Measurements from ENCODE around the gene SMPD2.

The SMPD2 gene, protein sequence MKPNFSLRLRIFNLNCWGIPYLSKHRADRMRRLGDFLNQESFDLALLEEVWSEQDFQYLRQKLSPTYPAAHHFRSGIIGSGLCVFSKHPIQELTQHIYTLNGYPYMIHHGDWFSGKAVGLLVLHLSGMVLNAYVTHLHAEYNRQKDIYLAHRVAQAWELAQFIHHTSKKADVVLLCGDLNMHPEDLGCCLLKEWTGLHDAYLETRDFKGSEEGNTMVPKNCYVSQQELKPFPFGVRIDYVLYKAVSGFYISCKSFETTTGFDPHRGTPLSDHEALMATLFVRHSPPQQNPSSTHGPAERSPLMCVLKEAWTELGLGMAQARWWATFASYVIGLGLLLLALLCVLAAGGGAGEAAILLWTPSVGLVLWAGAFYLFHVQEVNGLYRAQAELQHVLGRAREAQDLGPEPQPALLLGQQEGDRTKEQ

GRCh38 chr6:109440331-109441068, at the start of gene SMPD2, which contains the start of gene PPIL6:
TSS of gene SMPD2 (plus strand) at chr6:109440724. CDS start at chr6:109441122, 398 bp downstream.
TSS of gene PPIL6 (minus strand) at chr6:109440628. CDS start at chr6:109440590, 38 bp downstream.
- peak; percentile 79 for DNase-seq

GRCh38 chr6:109393157-109393885, 47.2 kb upstream of the SMPD2 start:
- DNase-seq, result no peak

DNA sequence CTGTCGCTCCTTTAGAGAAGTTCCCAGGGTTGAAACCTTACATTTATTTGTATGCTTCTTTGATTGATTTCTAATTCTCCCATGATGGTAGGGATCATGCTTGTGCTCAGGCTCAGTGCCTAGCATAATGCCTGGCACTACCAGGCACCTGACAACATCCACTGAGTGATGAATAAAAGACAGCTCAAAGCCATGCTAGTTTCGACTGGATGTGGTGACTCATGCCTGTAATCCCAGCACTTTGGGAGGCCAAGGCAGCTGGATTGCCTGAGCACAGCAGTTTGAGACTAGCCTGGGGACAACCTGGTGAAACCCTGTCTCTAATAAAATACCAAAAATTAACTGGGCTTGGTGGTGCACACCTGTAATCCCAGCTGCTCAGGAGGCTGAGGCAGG, 46.6 kb upstream of the SMPD2 start:
- no peak for DNase-seq

- DNase-seq, result no peak
Measured at GRCh38 chr6:109396046-109396718, 44.3 kb upstream of the SMPD2 start.

- DNase-seq, result no peak
Measured at GRCh38 chr6:109397020-109397419, 43.5 kb upstream of the SMPD2 start.

DNA sequence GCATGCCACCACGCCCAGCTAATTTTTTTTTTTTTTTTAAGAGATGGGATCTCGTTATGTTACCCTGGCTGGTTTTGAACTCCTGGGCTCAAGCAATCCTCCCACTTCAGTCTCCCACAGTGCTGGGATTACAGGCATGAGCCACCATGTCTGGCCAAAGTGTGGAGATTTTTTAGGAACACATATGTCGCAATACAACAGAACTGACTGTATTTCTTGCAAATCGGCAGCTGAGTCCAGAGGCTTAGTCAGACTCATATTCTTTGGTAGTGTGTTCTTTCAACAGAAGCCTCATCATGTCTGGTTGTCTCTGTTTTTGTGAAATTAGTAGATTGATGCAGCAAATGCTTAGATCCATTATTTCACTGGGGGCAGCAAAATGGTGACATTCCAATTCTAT, 34.3 kb upstream of the SMPD2 start:
- DNase-seq, result no peak

DNA sequence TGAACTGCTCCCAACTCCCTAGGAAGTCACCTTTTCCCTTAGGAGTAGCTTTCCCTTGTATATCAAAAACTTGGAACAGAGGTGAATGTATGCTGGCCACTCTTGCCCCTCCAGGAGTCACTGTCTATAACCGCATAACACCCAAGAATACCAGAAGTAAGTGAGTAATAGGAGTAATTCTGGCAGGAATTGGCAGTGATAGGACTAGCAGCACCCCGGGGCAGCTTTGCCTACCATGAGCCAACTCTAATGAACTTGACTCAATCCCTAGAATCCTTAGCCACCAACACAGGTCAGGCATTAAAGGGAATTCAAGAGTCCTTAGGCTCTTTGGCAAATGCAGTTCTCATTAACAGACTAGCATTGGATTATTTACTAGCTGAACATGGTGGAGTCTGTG, 29.5 kb upstream of the SMPD2 start:
- DNase-seq, result no peak

DNA sequence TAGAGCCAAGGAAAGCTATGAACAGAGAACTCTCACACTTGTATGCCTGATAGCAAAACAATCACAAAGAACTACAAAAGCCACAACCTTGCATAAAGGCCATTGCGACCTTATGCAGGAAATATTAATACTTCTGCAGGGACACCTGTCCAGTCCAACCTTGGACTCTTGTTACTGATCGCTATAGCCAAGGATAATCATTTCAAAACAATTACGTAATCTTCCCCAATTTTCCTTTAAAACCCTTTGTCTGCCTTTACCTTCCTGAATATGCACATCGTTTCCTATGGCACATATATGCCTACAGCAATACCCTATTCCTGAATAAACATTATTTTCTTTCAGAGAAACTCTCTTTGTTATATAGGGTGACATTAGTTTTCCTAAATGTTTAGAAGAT, 22.9 kb upstream of the SMPD2 start:
- DNase-seq, result no peak

GRCh38 chr6:109420751-109421150, 19.8 kb upstream of the SMPD2 start:
- DNase-seq, result no peak

GRCh38 chr6:109421184-109421583, 19.3 kb upstream of the SMPD2 start:
- DNase-seq, result no peak

- no peak for DNase-seq
Measured at GRCh38 chr6:109424946-109425345, 15.6 kb upstream of the SMPD2 start.

DNA sequence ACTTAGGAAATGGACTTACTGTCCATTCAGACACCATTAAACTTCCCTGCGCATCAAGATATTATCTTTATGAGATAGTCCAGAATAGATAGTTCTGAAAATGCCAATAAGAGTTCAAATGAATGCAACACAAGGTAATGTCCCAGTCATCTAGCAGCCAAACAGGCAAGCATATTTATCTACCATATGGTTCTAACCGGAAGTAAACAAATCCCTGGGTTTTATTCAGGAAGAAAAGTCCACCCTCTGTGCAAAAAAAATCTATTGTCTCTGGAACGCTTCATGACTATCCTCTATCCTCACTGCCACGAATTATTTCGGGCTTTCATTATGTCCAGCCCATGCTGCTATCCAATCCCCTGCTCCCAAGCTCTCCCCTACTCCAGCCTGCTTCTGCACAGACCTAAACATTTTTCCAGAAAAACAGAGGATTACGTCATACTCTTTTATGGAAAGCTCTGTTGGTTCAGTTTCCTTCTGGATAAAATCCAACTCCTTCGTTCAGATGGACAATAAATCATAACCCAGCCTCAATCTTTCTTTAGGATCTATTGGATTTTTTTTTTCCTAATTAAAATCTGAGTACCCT, 11.5 kb upstream of the SMPD2 start:
- no peak for DNase-seq

GRCh38 chr6:109429496-109429895, 11.0 kb upstream of the SMPD2 start:
- DNase-seq, result no peak

DNA sequence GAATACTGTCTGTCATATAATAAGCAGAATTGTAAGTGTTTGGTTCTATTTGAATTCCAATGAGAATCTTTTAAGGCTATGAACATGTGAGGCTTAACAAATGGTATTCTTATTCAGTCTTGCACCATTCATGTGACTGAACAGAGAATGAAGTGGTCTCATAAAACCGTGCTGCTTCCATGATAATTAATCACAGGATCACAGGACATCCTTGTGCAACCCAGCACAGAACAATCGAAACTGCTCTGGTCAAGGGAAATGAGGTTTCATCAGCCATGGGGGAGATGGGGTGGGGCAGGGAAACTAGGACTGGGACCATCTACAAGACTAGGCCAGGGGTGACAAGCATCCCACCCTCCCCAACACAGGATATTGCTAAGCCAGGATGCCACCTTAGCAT, 6.1 kb upstream of the SMPD2 start:
- DNase-seq, result no peak

DNA sequence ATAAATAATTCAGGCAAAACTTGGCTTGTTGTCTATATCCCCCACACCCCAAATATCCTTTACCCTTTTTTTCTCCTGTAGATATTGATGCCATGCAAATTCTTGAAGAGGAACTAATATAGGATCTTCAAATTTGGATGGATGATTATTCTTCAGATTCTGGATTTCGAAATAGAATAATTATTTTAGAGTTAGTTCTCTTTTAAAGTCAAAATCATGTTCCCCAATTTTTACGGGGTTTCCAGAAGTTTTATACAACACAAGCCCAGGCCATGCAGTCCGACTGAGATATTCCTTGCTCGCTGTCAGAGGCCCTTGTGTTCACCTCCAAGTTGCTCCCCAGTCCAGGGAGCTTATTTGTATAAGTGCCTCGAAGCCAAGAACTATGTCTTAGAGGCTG, 4.5 kb upstream of the SMPD2 start:
- no peak for DNase-seq

DNA sequence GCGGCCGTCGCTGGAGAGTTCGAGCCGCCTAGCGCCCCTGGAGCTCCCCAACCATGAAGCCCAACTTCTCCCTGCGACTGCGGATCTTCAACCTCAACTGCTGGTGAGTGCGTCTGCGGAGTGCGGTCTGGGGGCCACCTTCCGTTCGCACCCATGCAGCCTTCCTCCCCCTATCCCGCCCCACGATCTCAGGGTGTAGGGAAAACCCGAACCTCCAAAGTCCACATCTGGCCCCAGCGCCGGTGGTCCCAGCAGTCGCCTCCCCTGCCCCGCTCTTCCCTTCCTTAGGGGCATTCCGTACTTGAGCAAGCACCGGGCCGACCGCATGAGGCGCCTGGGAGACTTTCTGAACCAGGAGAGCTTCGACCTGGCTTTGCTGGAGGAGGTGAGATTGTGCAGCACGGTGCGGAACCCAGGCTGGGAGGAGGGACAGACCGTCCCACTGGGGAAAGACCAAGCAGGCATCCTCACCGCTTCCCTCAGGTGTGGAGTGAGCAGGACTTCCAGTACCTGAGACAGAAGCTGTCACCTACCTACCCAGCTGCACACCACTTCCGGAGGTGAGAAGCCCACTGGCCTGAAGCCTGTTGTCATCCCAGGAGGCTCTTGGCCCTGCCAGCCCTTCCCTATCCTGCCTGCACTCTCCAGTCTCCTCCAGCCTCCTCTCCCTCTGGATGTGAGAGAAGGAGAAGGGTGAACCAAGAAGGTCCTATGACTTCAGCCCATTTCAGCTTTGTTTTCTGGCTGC, 719 bp downstream of the SMPD2 start:
- peak; percentile 40 for DNase-seq

GRCh38 chr6:109442393-109442924, 1.9 kb downstream of the SMPD2 start:
- no peak for DNase-seq

- DNase-seq, result no peak
Measured at GRCh38 chr6:109443425-109443950, 3.0 kb downstream of the SMPD2 start.

DNA sequence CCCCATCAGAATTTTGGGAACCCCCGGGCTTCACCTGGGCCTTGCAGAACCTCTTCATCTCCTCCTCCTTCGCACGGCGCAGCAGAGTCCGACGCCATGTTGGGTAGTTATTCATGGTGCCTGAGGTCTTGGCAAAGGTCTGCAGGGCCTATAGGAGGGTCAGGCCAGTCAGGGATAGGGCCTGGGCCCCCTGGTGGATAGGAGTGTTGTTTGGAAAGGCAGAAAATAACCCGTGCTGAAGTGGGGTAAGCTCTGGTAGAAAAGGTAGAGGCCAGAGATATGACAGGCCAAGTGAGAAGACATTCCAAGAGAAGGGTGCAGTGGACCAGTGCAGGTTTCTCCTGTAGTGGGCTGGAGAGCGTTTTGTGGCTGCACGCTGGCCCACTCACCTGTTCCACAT, 4.9 kb downstream of the SMPD2 start:
- DNase-seq, result no peak

- no peak for DNase-seq
Measured at GRCh38 chr6:109446072-109446471, 5.5 kb downstream of the SMPD2 start.

- DNase-seq, result no peak
Measured at GRCh38 chr6:109446541-109446940, 6.0 kb downstream of the SMPD2 start.
